Measurements from ENCODE around the gene VWA3B. TPM values are rescaled to one million over a fixed set of nuclear protein-coding genes. Genes with fewer than 3 reads are reported as not detected.
"Not testable (repeated sequence)": the region's sequence is repeated elsewhere in the genome, so short reads cannot be mapped to it uniquely, and the experiment has no call there.

The VWA3B gene, protein sequence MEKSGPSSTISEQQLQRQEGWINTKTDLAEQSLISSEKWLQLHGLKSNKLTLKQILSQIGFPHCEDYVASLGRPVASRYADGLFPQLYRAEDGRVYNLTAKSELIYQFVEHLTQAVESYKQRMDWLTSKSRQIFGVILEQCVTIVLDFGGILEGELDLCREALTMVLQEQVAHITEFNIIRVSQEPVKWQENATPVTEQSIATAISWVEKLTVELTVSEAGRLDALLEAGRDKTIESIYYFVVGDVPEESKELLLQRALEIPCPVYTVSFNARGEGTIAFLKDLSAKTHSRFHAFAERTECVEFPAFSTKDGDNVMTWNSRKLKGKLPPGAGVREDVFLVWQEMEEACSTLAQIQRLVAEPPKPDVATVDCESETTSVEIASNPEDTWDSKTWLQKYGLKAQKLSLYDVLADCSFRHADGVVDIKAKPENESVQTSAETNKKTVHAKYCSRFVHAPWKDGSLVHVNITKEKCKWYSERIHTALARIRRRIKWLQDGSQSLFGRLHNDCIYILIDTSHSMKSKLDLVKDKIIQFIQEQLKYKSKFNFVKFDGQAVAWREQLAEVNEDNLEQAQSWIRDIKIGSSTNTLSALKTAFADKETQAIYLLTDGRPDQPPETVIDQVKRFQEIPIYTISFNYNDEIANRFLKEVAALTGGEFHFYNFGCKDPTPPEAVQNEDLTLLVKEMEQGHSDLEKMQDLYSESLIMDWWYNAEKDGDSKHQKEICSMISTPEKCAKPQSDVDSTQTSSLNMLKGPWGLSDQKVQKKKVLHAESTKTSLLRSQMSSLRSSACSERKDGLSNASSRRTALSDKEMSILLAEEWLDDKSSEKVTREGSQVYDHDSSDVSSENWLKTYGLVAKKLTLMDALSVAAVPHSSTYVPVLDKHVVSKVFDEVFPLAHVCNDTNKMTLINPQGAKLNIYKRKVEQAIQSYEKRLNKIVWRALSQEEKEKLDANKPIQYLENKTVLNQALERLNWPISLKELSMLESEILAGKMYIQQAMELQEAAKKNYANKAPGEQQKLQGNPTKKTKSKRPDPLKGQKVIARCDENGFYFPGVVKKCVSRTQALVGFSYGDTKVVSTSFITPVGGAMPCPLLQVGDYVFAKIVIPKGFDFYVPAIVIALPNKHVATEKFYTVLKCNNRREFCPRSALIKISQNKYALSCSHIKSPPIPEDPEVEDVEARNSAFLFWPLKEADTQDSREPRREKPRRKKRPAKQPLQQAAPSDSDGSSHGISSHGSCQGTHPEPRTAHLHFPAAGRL (N-terminal part only)
- total RNA-seq = not detected

DNA sequence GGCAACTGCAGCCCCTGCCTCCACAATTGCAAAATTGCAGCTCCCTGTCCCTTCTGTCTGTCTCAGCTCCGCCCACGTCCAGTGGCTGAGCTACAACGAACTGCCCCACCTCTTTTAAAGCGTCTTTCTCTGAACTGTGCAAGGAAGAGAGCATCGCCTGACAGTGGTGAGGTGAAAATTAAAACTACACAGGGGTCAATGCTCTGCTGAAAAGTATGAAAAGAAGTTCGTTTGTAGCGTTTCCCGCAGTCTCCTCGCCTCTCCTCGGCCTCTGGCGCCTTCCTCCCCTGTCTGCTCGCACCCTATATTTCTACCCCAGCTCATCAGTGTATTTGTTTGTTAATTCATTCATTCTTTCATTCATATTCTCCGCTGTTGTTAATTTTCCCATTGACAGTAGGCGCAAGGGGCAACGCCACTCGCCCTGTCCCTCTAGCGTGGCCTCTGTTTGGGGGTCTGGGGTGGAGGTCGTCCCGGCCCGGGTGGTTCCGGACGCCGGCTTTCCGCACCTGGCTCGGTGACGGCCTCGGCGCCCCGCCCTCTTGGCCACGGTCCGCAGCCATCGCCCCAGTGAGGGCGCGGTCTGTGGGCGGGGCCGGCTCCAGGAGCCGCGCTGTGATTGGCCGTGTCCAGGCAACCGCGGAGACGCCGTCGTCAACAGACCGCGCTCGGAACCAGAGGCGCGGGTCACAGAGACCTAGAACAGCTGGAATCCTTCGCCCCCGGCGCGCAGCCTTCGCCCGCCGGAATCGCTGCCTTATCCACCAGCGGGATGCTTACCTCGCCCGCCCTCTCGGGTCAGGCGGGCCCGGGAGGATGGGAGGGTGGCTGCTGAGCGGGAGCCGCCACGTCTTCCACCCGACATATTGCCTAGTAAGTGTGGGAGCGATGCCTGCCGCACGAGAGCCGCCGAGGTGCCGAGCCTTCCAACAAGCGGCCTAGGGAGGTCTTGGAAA lies at the start of gene VWA3B:
Gene VWA3B (plus strand): TSS at position 677 of the 956 bp plus-strand sequence. CDS start 5,926 bp downstream, outside the sequence.
- ChIA-PET CTCF (no interaction called here), POLR2A (no interaction called here)

DNA sequence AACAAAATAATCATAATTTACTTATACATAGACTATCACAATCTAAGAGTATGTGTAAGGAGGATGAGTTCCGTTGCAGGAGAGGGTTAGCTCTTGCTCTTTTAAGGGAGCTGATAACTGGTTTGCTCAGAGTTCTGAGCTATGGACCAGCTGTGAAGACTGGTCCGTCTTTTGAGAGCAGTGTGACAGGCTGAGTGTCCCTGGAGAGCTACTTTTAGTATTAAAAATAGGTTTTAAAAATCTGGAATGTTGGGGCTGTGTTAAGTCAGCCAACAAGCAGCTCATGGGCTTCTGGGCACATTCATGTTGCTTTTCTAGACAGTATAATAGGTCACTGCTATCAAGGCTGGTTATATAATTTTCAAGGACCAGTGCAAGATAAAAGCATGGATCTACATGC lies 49.8 kb upstream of the VWA3B start:
- ChIA-PET POLR2A (no interaction called here), CTCF (no interaction called here)

DNA sequence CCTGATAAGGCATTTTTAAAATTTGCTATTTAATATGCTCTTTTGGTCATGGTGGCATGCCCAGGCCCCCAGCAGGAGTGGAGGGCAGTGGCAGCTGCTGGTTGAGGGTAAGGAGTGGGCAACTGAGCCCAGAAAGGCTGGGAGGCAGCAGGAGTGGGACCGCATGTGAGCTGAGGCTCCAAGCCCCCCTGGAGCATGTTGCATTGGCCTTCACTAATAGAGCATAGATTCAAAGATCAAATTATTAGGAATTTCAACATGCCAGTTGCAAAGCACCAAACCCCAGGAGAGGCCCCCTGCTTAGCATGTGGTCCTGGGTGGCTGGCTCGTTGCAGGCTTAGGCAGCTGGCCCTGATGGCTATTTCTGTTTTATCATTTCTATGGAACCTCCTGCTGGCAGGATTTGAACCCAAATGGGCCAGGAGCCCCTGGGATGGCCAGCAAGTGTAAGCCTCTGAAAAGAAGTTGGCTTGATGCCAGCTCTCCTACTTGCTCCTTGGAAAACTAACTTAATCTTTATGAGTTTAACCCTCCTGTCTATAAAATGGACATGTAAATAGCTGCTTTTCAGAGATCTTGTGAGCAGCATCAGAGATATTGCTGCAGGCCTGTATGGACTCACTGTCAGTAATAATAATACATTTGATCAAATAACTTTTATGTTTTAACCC lies 49.2 kb upstream of the VWA3B start:
- POLR2A ChIA-PET = no interaction called here
- CTCF ChIA-PET = no interaction called here

DNA sequence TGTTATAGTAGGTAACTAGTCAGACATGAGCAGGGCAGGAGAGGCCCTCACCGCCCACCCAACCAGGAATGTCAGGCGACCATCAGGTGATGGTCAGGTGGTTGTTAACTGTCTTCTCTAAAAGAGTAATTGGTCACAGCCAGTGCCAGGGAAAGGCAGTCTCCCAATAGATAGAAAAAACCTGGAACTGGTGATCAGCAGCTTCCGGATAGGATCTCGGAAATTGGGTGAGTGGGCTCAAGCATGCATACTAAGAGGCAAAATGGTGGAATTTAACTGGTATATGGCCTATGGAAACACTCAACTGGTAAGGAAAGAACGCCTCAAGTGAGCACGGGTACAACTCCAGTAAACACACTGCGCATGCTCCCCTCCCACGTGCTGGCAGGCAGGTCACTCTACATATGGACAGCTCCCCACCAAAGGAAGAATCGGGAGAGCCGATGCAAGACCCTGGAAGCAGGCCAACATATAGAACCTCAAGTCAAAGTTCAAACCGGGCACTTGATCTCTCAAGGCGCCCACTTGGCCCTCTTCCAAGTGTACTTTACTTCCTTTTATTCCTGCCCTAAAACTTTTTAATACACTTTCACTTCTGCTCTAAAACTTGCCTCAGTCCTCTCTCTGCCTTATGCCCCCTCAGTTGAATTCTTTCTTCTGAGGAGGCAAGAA lies 47.7 kb upstream of the VWA3B start:
- ChIA-PET POLR2A (no interaction called here), CTCF (no interaction called here)

DNA sequence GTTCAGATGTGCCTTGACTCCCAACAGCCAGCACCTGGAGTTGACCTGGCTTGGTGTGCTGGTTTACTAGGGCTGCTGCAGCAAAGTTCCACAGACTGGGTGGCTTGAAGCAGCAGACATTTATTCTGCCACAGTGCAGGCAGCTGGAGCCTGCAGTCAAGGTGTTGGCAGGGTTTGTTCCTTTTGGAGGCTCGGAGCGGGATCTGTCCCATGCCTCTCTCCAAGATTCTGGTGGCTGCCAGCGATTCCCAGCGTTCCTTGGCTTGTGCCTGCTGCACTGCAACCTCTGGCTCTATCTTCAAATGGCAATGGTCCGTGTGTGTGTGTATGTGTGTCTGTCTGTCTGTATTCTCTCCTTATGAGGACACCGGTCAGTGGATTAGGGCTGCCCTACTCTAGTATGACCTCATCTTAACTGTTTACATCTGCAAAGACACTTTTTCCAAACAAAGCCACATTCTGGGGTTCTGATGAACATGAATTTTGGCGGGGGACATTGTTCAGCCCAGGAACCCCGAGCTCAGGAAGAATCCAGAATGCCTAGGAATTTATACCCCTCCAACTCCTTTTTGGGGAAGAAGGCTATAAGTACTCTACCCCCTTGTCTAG lies 46.5 kb upstream of the VWA3B start:
- CTCF ChIA-PET = no interaction called here
- POLR2A ChIA-PET = no interaction called here

DNA sequence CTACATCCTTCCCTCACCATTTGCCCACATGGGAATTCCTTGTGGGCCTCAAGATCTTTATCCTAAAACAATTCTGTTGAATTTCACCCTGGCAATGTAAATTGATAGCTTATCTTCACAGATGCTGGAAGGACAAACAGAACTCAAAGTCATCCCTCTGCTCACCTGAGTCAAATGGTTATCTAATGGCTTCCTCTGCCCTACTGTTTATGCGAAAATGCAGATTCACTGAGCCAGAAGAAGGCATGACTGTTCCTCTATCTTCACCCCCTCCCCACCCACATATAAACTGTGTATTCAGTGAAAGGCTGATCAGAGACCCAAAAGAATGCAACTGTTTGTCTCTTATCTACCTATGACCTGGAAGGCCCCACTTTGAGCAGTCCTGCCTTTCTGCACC lies 43.9 kb upstream of the VWA3B start:
- POLR2A ChIA-PET = no interaction called here
- CTCF ChIA-PET = no interaction called here

DNA sequence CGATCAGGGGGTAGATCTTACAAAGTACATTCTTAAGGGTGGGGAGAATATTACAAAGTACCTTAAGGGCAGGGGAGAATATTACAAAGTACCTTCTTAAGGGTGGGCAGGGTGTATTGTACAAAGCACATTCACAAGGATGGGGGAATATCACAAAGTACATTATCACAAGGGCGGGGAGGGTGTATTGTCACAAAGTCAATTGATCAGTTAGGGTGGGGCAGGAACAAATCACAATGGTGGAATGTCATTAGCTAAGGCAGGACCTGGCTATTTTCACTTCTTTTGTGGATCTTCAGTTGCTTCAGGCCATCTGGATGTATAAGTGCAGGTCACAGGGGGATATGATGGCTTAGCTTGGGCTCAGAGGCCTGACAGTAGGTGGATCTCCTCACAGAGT lies 42.2 kb upstream of the VWA3B start:
- CTCF ChIA-PET, POLR2A ChIA-PET: not testable (repeated sequence)

DNA sequence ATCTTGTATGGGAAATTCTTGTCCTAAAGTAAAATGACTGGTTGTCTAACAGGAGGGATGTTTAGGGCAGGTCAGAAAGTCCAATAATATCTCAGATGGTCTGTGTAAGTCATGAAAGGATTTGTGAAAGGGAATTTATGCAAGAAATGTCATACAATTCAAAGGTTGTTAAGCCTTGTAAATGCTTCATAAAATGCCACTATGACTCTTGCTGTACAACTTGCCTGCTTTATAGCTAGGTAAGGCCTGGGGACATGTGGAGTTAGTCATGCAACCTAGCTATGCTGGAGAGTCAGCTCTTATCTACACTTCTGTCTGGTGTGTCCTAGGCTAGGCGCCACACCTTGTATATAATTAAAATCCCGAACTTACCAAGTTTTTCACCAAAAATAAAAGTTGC lies 36.9 kb upstream of the VWA3B start:
- ChIA-PET POLR2A (no interaction called here), CTCF (no interaction called here)

DNA sequence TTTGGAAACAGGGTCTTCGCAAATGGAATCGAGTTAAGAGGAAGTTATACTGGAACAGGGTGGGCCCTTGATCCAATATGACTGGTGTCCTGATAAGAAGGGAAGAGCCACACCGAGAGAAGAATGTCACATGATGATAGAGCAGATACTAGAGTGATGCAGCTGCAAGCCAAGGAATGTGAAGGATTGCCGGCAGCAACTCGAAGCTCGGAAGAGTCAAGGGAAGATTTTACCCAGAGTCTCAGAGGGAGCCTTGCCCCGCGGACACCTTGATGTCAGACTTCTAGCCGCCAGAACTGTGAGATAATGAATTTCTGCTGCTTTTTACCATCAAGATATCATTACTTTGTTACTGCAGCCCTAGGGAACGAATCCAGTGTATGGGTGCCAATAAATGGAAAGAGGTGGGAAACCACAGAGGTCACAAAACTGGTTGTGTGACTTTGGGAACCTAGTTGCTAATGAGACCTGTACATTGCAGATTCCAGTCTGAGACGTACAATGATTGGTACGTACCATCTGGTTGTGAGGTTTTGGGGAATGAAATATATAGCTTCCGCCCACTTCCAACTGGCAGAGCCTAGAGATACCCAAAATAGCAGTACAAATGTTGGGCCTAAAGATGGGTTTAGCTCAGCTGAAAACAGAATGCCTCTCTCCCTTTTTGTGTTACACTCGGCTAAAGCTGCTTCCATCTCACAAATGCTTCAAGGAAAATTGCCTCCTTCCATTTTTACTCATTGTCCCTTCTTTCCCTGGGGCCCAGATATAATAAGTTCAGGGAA lies 28.6 kb upstream of the VWA3B start:
- POLR2A ChIA-PET = no interaction called here
- CTCF ChIA-PET = no interaction called here

DNA sequence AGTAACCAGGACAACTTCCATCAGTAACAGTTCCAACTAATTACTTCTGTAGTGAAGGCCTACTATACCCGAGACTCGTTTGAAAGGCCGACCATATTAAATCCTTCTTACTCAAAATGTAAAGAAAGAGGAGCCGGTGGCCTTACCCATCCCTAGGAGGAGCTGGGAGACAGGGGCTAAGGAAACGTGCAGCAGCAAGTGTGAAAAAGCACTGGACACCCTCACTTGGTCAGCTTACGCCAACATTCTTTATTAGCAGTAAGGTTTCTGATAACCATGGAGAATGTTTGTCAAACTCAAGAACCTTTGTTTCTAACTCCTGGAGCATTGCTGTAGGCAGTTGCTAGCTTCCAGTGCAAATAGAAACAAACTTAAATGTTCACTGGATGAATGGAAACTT lies 26.7 kb upstream of the VWA3B start:
- POLR2A ChIA-PET = no interaction called here
- CTCF ChIA-PET = no interaction called here

DNA sequence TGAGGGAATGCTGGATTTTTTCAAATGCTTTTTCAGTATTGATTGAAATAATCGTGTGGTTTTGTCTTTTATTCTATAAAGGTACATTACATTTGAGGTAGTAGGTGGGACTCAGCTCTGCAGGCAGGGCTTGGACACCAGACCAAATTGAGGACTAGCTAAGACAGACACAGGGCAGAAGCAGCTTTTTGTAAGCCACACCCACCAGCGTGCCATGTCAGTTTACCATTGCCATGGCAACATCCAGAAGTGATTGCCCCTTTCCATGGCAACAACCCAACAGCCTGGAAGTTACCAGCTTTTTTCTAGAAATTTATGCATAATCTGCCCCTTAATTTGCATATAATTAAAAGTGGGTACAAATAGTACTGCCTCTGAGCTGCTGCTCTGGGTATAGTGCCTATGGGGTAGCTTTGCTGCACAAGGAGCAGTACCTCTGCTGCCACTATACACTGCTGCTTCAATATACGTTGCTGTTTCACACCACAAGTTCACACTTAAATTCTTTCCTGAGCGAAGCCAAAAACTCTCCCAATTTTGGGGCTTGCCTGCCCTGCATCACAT lies 23.6 kb upstream of the VWA3B start:
- ChIA-PET POLR2A (no interaction called here), CTCF (no interaction called here)

DNA sequence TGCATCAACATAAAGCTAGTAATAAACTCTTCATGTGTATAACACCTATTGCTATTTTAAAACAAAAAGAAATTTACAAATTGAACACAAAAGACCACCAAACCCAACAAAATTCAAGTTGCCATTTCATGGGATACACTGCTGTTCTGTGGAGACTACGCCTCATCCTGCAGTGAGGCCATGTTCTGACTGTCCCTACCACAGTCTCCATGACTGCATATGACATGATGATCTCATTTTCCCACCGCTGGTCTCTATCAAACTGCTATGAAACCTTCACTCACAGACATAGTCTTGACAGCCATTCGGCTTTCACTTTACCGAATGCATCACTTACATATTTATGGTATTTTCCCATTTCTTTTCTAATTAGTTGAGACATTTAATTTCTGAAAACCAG lies 21.2 kb upstream of the VWA3B start:
- ChIA-PET CTCF (no interaction called here), POLR2A (no interaction called here)

DNA sequence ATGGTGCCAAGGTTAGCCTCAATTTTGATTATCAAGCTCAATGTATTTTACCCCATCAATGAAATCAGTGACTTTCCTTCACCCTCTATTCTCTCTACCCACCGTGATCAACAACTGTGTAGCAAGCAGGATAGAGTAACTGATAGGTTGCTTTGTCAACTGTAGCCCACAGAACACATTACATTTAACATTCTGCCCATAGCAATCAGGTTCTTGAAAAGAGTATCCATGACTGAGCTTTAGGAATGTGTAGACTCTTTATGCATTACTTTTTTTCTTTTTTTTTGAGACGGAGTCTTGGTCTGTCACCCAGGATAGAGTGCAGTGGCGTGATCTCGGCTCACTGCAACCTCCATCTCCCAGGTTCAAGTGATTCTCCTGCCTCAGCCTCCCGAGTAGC lies 19.8 kb upstream of the VWA3B start:
- ChIA-PET CTCF (no interaction called here), POLR2A (no interaction called here)

DNA sequence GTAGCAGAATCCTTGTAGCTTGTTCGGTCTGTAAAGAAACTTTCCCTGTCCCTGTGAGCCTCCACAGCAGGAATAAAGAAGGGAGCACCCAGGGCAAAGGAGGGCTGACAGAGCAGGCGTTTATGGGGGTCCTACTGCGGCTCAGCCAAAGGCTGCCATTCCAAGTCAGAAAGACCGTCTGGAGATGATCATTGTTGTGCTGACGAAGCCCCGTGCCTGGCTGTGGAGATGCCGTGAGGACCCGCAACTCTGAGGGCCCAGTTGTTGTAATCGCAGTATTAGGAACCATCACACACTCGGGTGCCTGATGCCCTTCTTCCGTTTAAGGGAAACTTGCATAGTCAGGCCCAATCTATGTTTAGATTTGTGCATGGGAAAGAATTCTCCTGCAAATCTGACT lies 16.9 kb upstream of the VWA3B start:
- ChIA-PET CTCF (no interaction called here), POLR2A (interaction anchor here (0.6 kb wide), 1 partner anchor 314 kb away, joined by 3 read pairs; no protein-coding TSS in a partner anchor)

DNA sequence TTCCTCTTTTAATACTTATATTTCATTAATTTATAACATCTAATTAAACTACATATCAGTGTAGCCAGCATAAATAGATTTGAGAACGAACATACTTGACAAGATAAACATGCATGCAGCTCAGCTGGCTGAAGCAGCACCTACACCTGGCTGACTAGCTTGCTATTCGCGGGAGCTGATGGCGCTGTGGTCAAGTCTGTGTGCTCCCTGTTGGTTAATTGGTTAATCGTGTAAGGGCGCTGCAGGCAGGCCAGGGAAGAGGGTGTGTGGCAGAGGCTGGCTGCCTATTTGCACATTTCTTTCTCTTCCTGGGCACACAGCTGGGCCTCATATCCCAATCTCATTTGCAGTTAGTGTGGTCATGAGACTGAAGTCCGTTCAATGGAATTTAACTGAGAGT lies 14.5 kb upstream of the VWA3B start:
- CTCF ChIA-PET = no interaction called here

DNA sequence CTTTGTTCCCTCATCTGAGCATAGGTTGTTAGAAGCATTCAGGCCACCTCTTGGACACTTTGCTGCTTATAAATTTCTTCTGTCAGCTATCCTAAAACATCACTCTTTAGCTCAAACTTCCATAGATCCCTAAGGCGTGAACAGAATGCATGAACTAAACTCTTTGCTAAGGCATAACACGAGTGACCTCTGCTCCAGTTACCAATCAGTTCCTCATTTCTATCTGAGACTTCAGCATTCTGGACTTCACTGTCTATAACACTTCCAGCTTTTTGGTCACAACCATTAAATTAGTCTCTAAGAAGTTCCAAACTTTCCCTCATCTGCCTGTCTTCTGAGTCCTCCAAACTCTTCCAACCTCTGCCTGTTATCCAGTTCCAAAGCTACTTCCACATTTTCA lies 8.3 kb upstream of the VWA3B start:
- ChIA-PET CTCF (no interaction called here), POLR2A (no interaction called here)

More for the DNA sequence above, 14.5 kb upstream of the VWA3B start:
- POLR2A ChIA-PET = no interaction called here

All from activated CD8-positive, alpha-beta memory T cell treated with anti-CD3 and anti-CD28 coated beads for 36 hours (primary cell).